HG03066 (cell line): ENCODE measurements around the gene SH3BGRL.
"Not testable (repeated sequence)": the region's sequence is repeated elsewhere in the genome, so short reads cannot be mapped to it uniquely, and the experiment has no call there.

ENCODE experiments used
- ATAC-seq: cut with Tn5 transposase; IDR thresholded peaks from one replicate; pipeline ENCODE4 v1.9.1; 2021; ENCODE audit warnings: low read depth; ENCODE audit not compliant: unreplicated experiment

Gene SH3BGRL

DNA sequence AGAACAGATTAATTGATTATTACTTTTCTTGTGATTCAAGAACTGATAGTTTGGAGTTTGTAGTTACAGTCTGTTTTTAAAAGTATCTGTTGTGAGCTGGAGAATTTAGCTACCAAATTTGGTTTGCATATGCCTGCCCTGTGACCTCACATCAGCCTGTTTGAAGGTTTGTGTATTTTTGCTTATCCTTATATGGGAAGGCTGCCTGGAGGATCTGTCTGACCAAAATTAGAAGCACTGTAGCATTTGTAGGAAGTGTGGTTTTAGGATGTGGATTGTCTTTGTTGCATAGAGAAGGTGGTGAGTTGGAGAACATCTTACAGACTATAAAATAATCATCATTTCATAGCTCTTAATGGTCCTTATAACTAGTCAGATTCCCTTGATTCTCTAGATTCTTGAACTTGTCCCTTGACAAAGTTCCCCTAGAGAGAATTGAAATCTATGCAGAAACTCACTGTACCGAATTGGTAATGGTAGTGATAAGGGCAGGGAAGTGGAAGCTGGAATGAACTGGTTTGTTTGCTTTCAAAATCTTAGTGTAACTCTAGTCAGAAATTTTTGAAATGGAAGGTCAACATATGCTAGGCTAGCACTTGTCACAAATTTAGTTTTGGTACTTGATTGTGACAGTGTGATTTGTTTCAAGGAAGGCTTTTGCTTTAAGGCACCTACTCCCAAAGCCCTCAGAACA, 57.3 kb downstream of the SH3BGRL start:
- no peak for ATAC-seq

DNA sequence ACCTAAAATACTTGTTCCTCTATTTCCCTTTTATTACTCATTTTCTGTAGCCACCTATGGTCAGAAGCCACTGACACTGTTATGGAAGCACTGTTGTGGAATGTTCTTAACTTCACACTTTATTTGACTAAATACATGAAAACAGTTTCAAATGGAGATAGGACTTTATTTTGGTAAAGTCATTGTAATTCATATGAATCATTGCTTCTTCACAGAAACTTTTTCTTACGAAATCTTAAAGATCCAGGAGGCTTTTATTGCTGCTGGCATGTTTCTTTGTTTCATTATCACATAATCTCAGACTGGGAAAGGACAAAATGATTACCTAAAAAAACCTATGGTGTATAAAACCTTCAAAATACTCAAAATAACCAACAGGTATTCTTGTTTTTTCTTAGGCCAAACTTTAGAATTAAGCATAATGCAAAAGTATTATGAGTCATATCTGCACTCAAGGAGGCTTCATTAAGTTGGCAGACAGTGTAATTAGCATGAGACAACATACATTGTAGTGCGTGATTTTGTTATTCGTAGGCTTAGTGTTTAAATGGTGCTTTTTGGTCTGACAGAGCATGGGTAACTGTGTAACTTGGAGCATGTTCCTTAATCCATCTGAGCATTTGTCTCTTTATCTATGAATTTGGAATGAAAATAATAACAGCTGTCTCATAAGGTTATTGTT, 58.0 kb downstream of the SH3BGRL start:
- ATAC-seq, result no peak

DNA sequence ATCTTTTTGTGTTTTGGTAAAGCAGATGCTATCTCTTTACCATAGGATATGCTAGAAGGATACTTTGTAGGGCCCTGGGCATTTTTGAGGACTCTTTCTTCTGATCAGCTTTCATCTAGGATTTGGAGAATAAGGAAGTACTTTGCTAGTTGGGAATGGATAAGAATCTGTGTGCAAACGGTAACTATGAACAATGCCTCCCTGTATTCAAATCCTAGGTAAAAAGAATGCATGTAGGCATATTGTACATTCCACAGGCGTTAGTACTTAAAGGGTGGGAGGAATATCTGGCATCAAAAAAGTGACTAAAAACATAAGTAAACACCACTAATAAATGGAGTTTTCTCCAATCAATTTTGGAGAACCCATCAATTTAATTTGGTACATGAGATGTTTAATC, 59.7 kb downstream of the SH3BGRL start:
- ATAC-seq, result no peak

DNA sequence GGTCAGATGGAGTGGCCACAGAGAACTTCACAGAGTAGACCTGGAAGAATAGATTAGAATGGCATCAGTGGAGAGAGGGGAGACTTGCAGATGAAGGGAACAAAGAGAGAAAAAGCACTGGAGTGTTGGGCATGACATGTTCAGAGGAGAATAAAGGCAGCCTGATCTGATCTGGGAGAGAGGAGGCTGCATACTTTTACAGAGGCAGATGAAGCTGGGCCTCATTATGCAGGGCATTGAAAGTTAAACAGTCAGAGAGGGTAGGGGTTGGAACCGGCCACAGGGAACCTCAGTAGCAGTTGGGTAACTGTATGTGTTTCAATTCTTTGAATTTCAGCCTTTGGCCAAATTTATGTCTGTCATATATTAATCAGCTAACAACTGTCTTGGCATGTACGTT, 61.2 kb downstream of the SH3BGRL start:
- no peak for ATAC-seq

DNA sequence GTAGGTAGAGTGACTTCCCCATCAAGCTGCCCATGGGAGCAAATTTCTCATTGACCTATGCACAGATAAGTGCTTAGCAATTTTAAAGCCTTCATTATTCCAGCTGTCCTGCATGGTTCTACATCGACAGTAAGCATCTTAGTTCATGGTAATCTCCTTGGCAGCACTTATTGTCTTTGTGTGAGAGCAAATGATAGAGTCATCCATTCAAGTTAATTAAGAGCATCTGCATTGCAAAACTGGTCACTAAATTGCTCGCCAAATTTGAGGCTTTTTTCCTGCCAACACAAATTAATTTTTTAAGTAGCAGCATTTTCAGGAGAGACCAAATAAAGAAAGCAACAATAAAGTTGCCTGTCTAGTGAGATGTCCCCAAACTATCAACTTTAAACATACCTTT, 76.7 kb downstream of the SH3BGRL start:
- no peak for ATAC-seq

DNA sequence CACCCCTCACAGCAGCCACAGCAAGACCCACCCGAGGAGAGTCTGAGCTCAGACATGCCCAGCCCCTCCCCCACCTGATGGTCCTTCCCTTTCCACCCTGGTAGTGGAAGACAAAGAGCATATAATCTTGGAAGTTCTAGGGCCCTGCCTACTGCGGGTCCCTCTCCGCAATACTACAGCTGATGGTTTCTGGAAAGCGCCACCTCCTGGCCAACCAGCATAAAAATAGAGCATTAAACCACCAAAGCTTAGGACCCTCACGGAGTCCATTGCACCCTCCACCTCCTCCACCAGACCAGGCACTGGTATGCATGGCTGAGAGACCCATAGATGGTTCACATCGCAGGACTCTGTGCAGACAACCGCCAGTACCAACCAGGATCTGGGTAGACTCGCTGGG, 78.2 kb downstream of the SH3BGRL start:
- ATAC-seq, result no peak

DNA sequence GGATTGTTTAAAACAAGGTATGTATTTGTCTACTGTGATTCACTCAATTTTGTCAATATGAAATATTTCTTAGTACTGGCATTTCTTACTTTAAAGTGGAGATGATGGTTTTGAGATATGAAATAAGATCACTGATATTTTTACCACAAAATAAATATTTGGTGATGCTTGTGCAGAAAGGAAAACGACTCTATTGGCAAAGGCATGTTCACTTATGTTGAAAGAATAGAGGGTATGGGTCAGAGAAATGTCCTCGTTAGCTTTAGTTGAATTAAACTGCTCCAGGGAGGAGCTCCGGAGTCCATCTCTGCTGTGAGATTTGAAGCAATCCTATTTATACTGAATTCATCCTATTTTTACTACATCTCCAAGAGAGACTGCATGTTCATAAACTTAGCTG, 84.2 kb downstream of the SH3BGRL start:
- ATAC-seq, result no peak

DNA sequence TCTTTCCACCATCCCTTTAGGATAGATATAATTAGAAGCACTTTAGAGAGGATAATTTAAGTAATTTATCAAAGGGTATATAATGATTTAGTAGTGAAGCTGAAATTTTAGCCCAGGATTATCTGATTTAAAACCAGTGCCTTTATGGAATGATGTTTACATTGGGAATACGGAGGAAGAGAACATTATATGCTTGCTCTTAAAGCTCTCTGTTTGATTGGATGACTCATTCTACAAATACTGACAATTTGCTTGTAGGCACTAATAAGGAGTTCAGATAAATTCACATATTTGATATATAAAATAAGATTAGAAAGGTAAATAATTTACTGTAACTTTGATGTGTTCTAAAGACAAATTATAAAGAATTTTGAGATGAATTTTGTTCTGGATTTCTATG, 84.7 kb downstream of the SH3BGRL start:
- no peak for ATAC-seq

DNA sequence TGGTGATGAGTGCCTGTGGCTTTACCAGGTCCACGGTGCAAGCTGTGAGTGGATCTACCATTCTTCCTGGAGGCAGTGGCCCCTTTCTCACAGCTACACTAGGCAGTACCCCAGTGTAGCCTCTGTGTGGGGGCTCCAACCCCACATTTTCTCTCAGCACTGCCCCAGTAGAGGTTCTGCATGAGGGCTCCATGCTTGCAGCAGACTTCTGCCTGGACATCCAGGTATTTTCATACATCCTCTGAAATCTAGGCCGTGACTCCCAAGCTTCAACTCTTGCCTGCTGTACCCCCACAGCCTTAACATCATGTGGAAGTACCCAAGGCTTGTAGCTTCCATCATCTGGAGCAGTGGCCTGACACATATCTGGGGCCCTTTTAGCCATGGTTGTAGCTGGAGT, 90.1 kb downstream of the SH3BGRL start:
- ATAC-seq, result no peak

DNA sequence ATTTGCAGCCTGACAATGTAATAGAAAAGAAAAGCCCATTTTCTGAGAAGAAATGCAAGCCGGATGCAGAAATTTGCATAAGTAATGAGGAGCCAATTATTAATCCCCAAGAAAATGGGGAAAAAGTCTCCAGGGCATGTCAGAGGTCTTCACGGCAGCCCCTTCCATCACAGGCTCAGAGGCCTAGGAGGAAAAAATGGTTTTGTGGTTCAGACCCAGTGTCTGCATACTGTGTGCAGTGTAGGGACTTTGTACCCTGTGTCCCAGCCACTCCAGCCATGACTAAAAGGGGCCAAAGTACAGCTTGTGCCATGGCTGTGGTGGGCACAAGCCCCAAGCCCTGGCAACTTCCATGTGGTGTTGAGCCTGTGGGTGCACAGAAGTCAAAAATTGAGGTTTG, 92.2 kb downstream of the SH3BGRL start:
- no peak for ATAC-seq

DNA sequence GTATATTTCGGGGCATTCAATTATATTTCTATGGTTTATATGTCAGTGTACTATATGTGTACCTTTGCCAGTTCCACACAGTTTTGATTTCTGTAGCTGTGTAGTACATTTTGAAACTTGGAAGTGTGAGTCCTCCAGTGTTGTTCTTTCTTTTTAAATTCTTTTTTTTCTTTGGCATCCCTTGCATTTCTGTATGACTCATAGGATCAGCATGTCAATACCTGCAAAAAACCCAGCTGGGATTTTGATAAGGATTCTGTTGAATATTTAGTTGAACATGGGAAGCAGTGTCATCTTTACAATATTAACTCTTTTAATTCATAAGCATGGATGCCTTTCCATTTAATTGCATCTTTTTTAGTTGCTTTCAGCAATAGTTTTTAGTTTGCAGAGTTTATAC, 100.0 kb downstream of the SH3BGRL start:
- ATAC-seq, result no peak

DNA sequence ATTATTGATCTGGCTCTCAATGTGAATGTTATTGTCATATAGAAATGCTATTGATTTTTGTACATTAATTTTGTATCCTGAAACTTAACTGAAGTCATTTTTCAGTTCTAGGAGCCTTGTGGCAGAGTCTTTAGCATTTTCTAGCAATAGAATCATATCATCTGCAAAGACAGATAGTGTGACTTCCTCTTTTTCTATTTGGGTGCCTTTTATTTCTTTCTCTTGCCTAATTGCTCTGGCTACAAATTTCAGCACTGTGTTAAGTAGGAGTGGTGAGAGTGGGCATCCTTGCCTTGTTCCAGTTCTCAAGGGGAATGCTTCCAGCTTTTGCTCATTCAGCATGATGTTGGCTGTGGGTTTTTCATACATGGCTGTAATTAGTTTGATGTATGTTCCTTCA, 102.7 kb downstream of the SH3BGRL start:
- ATAC-seq, result no peak

DNA sequence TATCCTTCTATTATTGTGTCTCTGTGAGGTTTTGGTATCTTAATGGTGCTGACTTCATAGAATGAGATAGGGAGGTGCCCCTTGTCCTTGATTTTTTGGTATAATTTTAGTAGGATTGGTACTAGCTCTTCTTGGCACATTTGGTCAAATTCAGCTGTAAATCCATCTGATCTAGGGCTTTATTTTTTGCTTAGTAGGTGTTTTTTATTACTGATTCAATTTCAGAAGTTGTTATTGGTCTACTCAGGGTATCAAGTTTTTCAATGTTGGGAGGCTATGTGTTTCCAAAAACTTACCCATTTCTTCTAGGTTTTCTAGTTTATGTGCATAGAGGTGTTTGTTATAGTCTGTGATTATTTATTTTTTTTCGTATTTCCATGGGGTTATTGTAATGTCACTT, 103.3 kb downstream of the SH3BGRL start:
- ATAC-seq, result no peak

DNA sequence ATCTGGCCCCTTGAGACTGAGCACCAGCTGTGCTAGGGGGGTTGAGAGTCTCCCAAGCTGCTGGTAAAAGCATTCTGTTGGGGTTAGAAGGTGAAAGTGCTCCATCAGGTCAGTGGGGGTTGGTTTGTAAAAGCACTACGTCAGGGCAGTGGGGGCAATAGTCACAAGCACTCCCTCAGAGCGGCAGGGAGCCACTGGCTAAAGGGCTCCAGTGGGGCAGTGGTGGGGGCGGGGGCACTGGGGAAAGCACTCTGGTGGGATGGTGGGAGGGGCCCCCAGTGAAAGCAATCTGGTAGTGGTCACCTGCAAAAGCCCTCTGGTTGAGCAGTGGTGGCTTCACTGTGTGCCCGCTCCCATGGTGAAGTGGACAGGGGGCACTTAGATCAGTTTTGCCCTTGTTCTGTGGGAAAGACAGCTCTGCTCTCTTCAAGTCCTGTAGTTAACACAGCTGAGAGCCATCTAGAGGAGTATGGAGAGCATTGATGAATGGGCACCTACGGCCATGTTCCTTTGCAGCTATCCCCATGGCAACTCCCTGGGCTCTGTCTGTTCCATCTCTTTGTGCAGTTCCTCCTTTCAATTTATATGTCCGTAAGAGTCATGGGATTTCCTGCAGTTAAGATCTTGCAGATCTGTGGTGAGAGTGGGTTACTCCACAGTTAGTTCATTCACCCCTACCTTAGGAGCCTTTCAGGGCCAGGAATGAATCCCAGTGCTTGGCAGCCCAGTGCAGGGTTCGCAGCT, 106.4 kb downstream of the SH3BGRL start:
- ATAC-seq, result no peak

DNA sequence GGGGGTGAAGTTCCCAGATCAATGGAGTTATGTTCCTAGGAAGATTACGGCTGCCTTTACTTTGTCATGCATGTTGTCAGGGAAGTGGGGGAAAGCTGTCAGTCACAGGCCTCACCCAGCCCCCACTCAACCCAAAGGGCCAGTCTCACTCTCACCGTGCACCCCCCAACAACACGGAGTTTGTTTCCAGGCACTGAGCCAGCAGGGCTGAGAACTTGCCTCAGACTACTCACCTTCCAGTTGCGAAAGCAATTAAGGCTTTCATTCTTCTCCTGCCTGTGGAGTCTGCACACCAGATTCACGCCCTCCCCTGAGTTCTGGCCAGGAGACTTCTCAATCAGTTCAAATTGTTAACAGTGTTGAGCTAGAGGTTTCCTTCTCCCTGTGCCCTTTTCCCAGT, 114.3 kb downstream of the SH3BGRL start:
- ATAC-seq, result no peak

DNA sequence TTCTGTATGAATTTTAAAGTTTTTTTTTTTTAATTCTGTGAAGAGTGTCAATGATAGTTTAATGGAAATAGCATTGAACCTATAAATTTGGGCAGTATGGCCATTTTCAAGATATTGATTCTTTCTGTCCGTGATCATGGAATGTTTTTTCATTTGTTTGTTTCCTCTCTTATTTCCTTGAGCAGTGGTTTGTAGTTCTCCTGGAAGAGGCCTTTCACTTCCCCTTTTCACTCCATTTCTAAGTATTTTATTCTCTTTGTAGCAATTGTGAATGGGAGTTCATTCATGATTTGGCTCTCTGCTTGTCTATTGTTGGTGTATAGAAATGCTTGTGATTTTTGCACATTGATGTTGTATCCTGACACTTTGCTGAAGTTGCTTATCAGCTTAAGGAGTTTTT, 129.8 kb downstream of the SH3BGRL start:
- not testable (repeated sequence) for ATAC-seq

DNA sequence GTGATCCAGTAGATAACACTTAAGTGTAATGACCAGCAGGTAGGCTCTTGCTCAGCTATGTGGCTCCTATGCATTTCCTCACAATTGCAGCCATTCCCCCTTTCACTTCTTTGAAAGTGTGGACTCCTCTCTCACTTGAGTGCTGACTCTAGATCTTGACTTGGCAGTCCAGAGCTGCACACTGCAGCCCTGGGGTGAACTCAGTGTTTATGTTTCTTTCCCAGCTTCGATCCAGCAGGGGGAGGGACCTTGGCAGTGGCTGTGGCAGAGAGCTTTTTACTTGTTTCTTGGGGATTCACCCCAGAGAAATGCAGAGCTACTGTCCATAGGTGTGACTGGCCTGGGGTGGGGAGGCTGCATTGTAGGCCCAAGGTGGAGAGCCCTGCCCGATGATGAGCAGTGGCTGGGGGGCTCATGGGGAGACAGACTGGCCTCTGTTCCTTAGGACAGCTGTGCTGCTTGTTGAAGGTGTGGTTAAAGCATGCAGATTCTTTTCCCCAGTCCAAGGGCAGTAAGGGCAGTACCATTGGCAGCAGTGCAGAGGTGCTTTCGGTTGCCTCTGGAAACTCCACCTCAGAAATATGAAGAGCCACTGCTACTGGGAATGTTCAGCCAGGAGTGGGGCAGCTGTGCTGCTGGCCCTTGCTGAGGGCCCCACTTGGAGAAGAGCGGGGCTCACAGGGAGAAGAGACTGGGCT, 134.7 kb downstream of the SH3BGRL start:
- no peak for ATAC-seq

DNA sequence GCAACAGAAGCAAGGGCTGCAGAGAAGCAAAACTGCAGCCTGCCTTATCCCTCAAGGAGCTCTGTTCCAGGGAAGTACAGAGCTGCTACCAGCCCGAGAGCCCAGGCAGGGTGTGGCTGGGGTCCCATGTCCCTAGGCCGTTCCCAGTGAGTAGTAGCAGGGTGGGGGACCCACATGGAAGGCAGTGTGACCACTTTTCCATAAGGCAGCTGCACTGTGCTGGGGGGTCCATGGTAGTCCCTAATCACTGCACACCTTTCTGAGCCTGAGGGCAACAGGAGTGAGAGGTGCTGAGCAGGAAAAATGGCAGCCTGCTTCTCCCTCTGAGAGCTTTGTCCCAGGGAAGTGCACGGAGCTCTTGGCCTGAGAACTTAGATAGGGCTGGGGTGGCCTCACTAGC, 135.9 kb downstream of the SH3BGRL start:
- no peak for ATAC-seq

DNA sequence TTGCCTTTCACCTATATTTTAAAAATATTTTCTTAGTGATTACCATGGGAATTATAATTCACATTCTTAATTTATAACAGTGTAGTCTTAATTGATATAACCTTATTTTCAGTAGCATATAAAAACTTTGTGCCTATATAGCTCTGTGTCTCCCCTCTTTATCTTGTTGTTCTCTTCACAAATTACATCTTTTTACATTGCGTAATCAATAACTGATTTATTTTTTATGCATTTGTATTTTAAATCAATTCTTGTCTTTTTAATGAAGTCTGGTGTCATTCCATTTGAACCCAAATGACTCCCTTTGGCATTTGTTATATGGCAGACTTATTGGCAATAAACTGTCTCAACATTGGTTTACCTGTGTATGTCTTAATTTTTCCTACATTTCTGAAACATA, 137.0 kb downstream of the SH3BGRL start:
- no peak for ATAC-seq

DNA sequence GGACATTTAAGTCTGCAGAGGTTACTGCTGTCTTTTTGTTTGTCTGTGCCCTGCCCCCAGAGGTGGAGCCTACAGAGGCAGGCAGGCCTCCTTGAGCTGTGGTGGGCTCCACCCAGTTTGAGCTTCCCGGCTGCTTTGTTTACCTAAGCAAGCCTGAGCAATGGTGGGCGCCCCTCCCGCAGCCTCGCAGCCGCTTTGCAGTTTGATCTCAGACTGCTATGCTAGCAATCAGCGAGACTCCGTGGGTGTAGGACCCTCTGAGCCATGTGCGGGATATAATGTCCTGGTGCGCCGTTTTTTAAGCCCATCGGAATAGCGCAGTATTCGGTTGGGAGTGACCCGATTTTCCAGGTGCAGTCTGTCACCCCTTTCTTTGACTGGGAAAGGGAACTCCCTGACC, 143.4 kb downstream of the SH3BGRL start:
- ATAC-seq, result not testable (repeated sequence)
